LHCN-M2 (cell line): Measurements from ENCODE around the gene RBM23. TPM values are rescaled to one million over a fixed set of nuclear protein-coding genes. Genes with fewer than 3 reads are reported as not detected.
"Not testable (repeated sequence)": the region's sequence is repeated elsewhere in the genome, so short reads cannot be mapped to it uniquely, and the experiment has no call there.

Experiments
- DNase-seq: peaks from one replicate; pipeline ENCODE4 v3.0.0-alpha.2; 2012; ENCODE audit warnings: low read depth
- total RNA-seq: library from RNA; depleted of rRNA; stranded (reverse); fragments of >200 nt; gene quantifications from 2 replicates; pipeline ENCODE4 v1.2.3, GENCODE V29; 2014

RBM23 gene
- total RNA-seq, 1 experiment from 2014 or later = 131 TPM

GRCh38 chr14:22865424-22866405 lies 53.2 kb downstream of the RBM23 start:
- no peak for DNase-seq

DNA sequence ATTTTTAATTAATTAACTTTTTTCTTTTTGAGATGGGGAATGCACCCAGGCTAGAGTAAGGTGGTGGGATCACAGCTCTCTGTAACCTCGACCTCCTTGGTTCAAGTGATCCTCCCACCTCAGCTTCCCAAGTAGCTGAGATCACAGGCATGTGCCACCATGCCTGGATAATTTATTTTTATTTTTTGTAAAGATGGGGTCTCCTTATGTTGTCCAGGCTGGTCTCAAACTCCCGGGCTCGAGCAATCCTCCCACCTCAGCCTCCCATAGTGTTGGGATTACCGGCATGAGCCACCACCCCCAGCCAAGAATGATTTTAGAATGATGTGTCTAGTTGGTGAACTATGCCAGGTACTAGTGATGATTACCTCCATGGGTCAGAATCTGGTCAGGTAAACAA lies 54.0 kb downstream of the RBM23 start:
- DNase-seq = no peak

- no peak for DNase-seq
Measured at GRCh38 chr14:22861651-22862050, 57.3 kb downstream of the RBM23 start.

- not testable (repeated sequence) for DNase-seq
Measured at GRCh38 chr14:22860377-22860776, 58.6 kb downstream of the RBM23 start.

- no peak for DNase-seq
Measured at GRCh38 chr14:22856428-22856827, 62.5 kb downstream of the RBM23 start.

GRCh38 chr14:22854963-22855724 lies 63.8 kb downstream of the RBM23 start:
- DNase-seq = no peak

DNA sequence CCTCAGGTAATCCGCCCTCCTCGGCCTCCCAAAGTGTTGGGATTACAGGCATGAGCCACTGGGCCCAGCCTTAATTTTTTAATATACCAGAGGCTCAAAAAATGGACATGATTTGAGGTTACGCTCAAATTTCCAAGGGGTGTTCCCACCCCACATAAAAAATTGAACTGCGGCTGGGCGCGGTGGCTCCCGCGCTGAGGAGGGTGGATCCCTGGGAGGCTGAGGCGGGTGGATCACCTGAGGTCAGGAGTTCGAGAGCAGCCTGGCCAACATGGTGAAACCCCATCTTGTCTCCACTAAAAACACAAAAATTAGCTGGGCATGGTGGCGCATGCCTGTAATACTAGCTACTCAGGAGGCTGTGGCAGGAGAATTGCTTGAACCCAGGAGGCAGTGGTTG lies 64.7 kb downstream of the RBM23 start:
- not testable (repeated sequence) for DNase-seq

- peak; percentile 87 for DNase-seq
Measured at GRCh38 chr14:22852940-22853767, 65.8 kb downstream of the RBM23 start.

- no peak for DNase-seq
Measured at GRCh38 chr14:22852599-22852939, 66.4 kb downstream of the RBM23 start.

GRCh38 chr14:22852178-22852577 lies 66.8 kb downstream of the RBM23 start:
- DNase-seq = not testable (repeated sequence)

GRCh38 chr14:22850944-22851764 lies 67.8 kb downstream of the RBM23 start:
- DNase-seq = peak; percentile 99

DNA sequence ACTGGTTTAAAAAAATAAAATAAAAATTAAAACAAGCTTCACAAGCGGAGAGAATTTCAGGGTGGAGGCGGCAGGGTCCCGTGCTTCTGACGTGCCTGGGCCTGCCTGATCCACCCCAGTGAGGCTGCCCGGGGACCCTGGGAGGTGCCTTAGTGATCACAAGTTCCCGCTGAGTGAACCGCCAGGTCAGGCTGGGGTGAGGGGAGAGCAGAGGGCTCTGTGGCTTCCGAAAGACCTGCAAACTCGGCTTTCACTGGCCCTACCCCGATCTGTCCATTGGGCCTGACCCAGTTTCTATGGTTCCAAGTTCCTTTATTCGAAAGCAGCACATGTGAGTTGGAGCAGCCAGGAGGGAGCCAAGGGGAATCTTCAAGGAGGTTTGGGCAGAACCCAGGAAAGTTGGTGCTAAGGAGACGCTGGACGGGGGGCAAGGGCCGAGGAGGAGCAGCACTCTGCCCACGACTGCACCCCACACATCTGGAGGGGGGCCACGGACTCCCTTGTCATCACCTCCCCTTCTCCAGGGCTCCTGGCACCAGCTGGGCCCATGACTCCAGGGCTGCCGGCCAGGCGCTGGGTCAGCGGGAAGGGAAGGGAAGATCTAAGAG lies 69.6 kb downstream of the RBM23 start:
- no peak for DNase-seq

GRCh38 chr14:22848351-22849164 lies 70.4 kb downstream of the RBM23 start:
- DNase-seq = peak; percentile 90

GRCh38 chr14:22847661-22848341 lies 71.1 kb downstream of the RBM23 start:
- peak; percentile 78 for DNase-seq

GRCh38 chr14:22846811-22847307 lies 72.1 kb downstream of the RBM23 start:
- DNase-seq = no peak

DNA sequence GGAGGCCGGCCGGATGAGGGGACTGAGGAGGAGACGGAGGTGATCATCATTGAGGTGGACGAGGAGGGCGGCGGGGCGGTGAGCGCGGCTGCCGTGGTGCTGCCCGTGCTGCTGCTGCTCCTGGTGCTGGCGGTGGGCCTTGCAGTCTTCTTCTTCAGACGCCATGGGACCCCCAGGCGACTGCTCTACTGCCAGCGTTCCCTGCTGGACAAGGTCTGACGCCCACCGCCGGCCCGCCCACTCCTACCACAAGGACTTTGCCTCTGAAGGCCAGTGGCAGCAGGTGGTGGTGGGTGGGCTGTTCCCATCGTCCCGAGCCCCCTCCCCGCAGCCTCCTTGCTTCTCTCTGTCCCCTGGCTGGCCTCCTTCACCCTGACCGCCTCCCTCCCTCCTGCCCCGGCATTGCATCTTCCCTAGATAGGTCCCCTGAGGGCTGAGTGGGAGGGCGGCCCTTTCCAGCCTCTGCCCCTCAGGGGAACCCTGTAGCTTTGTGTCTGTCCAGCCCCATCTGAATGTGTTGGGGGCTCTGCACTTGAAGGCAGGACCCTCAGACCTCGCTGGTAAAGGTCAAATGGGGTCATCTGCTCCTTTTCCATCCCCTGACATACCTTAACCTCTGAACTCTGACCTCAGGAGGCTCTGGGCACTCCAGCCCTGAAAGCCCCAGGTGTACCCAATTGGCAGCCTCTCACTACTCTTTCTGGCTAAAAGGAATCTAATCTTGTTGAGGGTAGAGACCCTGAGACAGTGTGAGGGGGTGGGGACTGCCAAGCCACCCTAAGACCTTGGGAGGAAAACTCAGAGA lies 72.9 kb downstream of the RBM23 start:
- no peak for DNase-seq

DNA sequence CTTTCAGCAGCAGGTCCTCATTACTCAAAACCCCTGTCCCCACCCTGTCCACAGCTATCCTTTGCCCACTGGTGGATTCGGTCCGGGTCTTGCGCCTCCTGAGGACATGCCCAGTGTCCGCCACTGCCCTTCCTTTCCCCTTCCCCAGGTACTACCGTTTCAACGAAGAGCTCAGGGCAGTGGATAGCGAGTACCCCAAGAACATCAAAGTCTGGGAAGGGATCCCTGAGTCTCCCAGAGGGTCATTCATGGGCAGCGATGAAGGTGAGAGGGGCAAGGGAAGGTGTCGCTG lies 73.9 kb downstream of the RBM23 start:
- no peak for DNase-seq
